Endothelial cell of umbilical vein (primary cell): ENCODE results near the gene DPP6. TPM values are rescaled to one million over a fixed set of nuclear protein-coding genes. Genes with fewer than 3 reads are reported as not detected.

ENCODE experiments used
- BruUV-seq: library from RNA; stranded (reverse); fragments of 400-500 nt; replicated peaks from 2 replicates; lab custom pipeline; 2021; lab: Mats Ljungman, UMichigan
- CTCF ChIA-PET: fragments of 300-600, 350-600 bp; sonication (Branson Sonifier 250); formaldehyde crosslinking; loops from one replicate; lab custom pipeline; 2021; ENCODE audit warnings: antibody characterized with exemption, inconsistent platforms; lab: Charles Lee
- POLR2A ChIA-PET: fragments of 300-600, 350-600 bp; sonication (Branson Sonifier 250); formaldehyde crosslinking; loops from one replicate; lab custom pipeline; 2021; ENCODE audit warnings: antibody characterized with exemption, inconsistent platforms; lab: Charles Lee
- DNase-seq: peaks from one replicate; pipeline ENCODE4 v3.0.0-alpha.2; 2011; ENCODE audit warnings: low read depth, low spot score
- FAIRE-seq: peaks from 2 replicates; lab custom pipeline; 2011; peaks lifted over from hg19 to GRCh38; lab: Jason Lieb, UNC
- H2AFZ ChIP-seq: 2 replicates; pipeline ENCODE4 v1.6.0; 2012; ENCODE audit warnings: low read depth, low read length, control low read depth, inconsistent platforms
- H3K27ac ChIP-seq: 2 replicates; pipeline ENCODE4 v1.5.1; 2011; ENCODE audit warnings: low read depth, mild to moderate bottlenecking, control low read depth, low read length, moderate library complexity; ENCODE audit not compliant: insufficient read depth
- H3K27me3 ChIP-seq, 2 experiments: 2 replicates each; pipeline versions ENCODE4 v1.6.0 to v1.6.1; 2011; ENCODE audit warnings: low read length in 2 of 2, mixed read lengths in 1 of 2; ENCODE audit not compliant: control insufficient read depth in 2 of 2, insufficient read depth in 2 of 2
- H3K36me3 ChIP-seq, 2 experiments: 2 replicates in 1 of 2; 3 replicates in 1 of 2; pipeline ENCODE4 v1.5.1; 2011; ENCODE audit warnings: low read length in 2 of 2, mild to moderate bottlenecking in 1 of 2, moderate library complexity in 1 of 2; ENCODE audit not compliant: control insufficient read depth in 2 of 2, insufficient read depth in 2 of 2; ENCODE audit errors: extremely low read depth in 1 of 2
- H3K4me1 ChIP-seq: 3 replicates; pipeline ENCODE4 v1.5.1; 2011; ENCODE audit warnings: mild to moderate bottlenecking, low read length; ENCODE audit not compliant: control insufficient read depth, insufficient read depth; ENCODE audit errors: extremely low read depth
- H3K4me2 ChIP-seq: 2 replicates; pipeline ENCODE4 v1.6.1; 2011; ENCODE audit warnings: low read length, control low read depth, mixed read lengths; ENCODE audit not compliant: insufficient read depth
- H3K4me3 ChIP-seq, 3 experiments: fragments of 200-600 bp in 1 of 3; sonication (generic), shearing (Covaris generic) in 1 of 3; replicated peaks in 1 of 3; 2 replicates each; pipeline ENCODE4 v1.5.1; 2011 to 2016; ENCODE audit warnings: control low read depth in 3 of 3, low read length in 3 of 3, mild to moderate bottlenecking in 2 of 3, inconsistent platforms in 1 of 3, low read depth in 1 of 3, moderate library complexity in 1 of 3; ENCODE audit not compliant: insufficient read depth in 1 of 3
- H3K79me2 ChIP-seq: 2 replicates; pipeline ENCODE4 v1.6.0; 2012; ENCODE audit warnings: low read length, inconsistent platforms; ENCODE audit not compliant: control insufficient read depth, insufficient read depth
- H3K9ac ChIP-seq: replicated peaks from 2 replicates; pipeline ENCODE3; 2011; ENCODE audit warnings: low read length, control low read depth; ENCODE audit not compliant: insufficient read depth; ENCODE audit errors: extremely low read depth
- H3K9me1 ChIP-seq: replicated peaks from 3 replicates; pipeline ENCODE4 v1.6.0; 2011; ENCODE audit warnings: mild to moderate bottlenecking, low read length; ENCODE audit not compliant: control insufficient read depth, insufficient read depth; ENCODE audit errors: extremely low read depth
- H3K9me3 ChIP-seq: replicated peaks from 2 replicates; pipeline ENCODE4 v1.5.1; 2012; ENCODE audit warnings: low read length, inconsistent platforms; ENCODE audit not compliant: control insufficient read depth, insufficient read depth
- H4K20me1 ChIP-seq: replicated peaks from 2 replicates; pipeline ENCODE3; 2011; ENCODE audit warnings: mild to moderate bottlenecking, low read length; ENCODE audit not compliant: control insufficient read depth, insufficient read depth; ENCODE audit errors: extremely low read depth
- EZH2 ChIP-seq: IDR thresholded peaks from 2 replicates; pipeline ENCODE4 v1.6.1; 2012; ENCODE audit warnings: borderline replicate concordance, low read depth, mild to moderate bottlenecking, moderate library complexity, low read length, inconsistent platforms; ENCODE audit not compliant: severe bottlenecking
- FOS ChIP-seq: IDR thresholded peaks from 2 replicates; pipeline ENCODE4 v1.6.1; 2011; ENCODE audit warnings: mild to moderate bottlenecking, low read length, moderate library complexity, borderline replicate concordance; ENCODE audit not compliant: insufficient read depth
- GATA2 ChIP-seq: IDR thresholded peaks from 2 replicates; pipeline ENCODE4 v1.7.0; 2011; ENCODE audit warnings: low read depth, mild to moderate bottlenecking, moderate library complexity, mixed read lengths, low read length; ENCODE audit not compliant: insufficient read length, insufficient read depth
- JUN ChIP-seq: IDR thresholded peaks from 2 replicates; pipeline ENCODE4 v1.6.1; 2011; ENCODE audit warnings: borderline replicate concordance, low read depth; ENCODE audit not compliant: insufficient read length, insufficient read depth
- MYC ChIP-seq: IDR thresholded peaks from one replicate; pipeline ENCODE4 v1.6.1; 2011; ENCODE audit warnings: mild to moderate bottlenecking, low read depth, low read length
- POLR2A ChIP-seq: IDR thresholded peaks from 2 replicates; pipeline ENCODE4 v1.6.1; 2012; ENCODE audit warnings: low read depth, mild to moderate bottlenecking, control low read depth, low read length
- POLR2AphosphoS5 ChIP-seq: IDR thresholded peaks from 2 replicates; pipeline ENCODE4 v1.6.1; 2012; ENCODE audit warnings: low read depth, mild to moderate bottlenecking, control low read depth, low read length, moderate library complexity; ENCODE audit not compliant: insufficient read depth
- dilution Hi-C: fragments of 300-500 bp; cut with MboI; formaldehyde crosslinking; loops from one replicate; pipeline ENCODE4 v1.15.0; 2019; ENCODE audit warnings: low sequenced_read_pairs; ENCODE audit not compliant: extremely low pct_ligation_motif_present
- intact Hi-C: fragments of 100-400 bp; cut with micrococcal nuclease; formaldehyde crosslinking; loops from one replicate; pipeline ENCODE4 v1.10.0; 2022
- polyA plus RNA-seq, 4 experiments: library from polyadenylated mRNA; depleted of rRNA in 3 of 4; stranded (reverse) in 3 of 4; unstranded in 1 of 4; fragments of >200 nt; gene quantifications; 2 replicates each; pipeline versions ENCODE4 v1.2.1 to v1.2.3, GENCODE V29; 2011 to 2012; ENCODE audit warnings: missing spikeins in 1 of 4
- total RNA-seq: library from RNA; stranded (reverse); gene quantifications from 2 replicates; pipeline ENCODE4 v1.2.3, GENCODE V29; 2021
- TF ChIP-seq, protein P1 (sequence below): IDR thresholded peaks from 2 replicates; pipeline ENCODE4 v1.6.1; 2011; ENCODE audit not compliant: insufficient read depth, insufficient read length
- TF ChIP-seq, protein P2 (sequence below), 2 donors: IDR thresholded peaks; 1 replicate in 1 of 2; 2 replicates in 1 of 2; pipeline ENCODE4 v1.5.1; 2011; ENCODE audit warnings: low read length in 2 of 2, mild to moderate bottlenecking in 2 of 2, moderate library complexity in 2 of 2, control low read depth in 1 of 2, inconsistent platforms in 1 of 2, low read depth in 1 of 2; ENCODE audit not compliant: insufficient read depth in 1 of 2; ENCODE audit errors: extremely low read depth in 1 of 2

Gene DPP6
- total and polyA plus RNA-seq, 2 donors (not counting 3 experiments of a cell fraction or from before 2014, with no cell fraction given): not detected

DNA sequence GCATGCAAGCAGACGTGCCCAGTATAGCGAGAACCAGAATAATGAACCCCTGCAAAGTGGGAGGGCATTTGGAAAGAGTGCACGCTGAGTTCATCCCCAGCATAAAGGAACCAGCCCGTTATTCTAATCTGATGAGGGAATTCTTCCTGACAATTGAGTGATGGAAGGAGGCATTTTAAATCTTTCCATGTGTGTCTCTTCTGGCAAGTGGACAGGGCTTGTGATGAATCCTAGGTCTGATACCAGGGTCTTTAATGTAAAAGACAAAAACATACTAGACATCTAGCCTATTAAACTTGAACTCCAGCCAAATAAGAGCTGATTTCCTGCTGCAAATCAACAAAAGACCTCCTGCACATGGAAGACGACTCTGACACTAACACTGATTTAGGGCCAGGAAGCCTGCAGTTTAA, 301.2 kb downstream of the DPP6 start:
- no peak overlapping the region for H3K4me3 ChIP-seq
- no peak overlapping the region for H3K4me2 ChIP-seq
- no peaks in the 10 kb centered on the region for H3K27me3 ChIP-seq
- no peak overlapping the region for H3K27ac ChIP-seq
- H3K9me3 ChIP-seq: peaks cover 2% of the 10 kb centered on the region
- no peaks in the 10 kb centered on the region for H3K4me1 ChIP-seq
- no peak overlapping the region for H3K9ac ChIP-seq
- intact Hi-C loops (no loop called here), dilution Hi-C loops (no loop called here)
- no peaks in the 10 kb centered on the region for H3K36me3 ChIP-seq
- BruUV-seq: no TSS peak
- no peaks in the 10 kb centered on the region for H3K9me1 ChIP-seq
- FAIRE-seq: no peak
- H4K20me1 ChIP-seq: no peaks in the 10 kb centered on the region
- H3K79me2 ChIP-seq: no peaks in the 10 kb centered on the region
- TF ChIP-seq POLR2AphosphoS5: no peak
- TF ChIP-seq, protein P1, sequence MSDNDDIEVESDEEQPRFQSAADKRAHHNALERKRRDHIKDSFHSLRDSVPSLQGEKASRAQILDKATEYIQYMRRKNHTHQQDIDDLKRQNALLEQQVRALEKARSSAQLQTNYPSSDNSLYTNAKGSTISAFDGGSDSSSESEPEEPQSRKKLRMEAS: no peak
- TF ChIP-seq, protein P2, sequence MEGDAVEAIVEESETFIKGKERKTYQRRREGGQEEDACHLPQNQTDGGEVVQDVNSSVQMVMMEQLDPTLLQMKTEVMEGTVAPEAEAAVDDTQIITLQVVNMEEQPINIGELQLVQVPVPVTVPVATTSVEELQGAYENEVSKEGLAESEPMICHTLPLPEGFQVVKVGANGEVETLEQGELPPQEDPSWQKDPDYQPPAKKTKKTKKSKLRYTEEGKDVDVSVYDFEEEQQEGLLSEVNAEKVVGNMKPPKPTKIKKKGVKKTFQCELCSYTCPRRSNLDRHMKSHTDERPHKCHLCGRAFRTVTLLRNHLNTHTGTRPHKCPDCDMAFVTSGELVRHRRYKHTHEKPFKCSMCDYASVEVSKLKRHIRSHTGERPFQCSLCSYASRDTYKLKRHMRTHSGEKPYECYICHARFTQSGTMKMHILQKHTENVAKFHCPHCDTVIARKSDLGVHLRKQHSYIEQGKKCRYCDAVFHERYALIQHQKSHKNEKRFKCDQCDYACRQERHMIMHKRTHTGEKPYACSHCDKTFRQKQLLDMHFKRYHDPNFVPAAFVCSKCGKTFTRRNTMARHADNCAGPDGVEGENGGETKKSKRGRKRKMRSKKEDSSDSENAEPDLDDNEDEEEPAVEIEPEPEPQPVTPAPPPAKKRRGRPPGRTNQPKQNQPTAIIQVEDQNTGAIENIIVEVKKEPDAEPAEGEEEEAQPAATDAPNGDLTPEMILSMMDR (IDR thresholded peaks at IDR 0.05; ENCODE audit: extremely low read depth in 1 of 2, insufficient read depth in 1 of 2, low read depth in 1 of 2, low read length in 2 of 2): no peak
- TF ChIP-seq GATA2: no peak
- no peak for TF ChIP-seq MYC
- no peak for TF ChIP-seq FOS
- no peak for TF ChIP-seq EZH2
- TF ChIP-seq POLR2A: no peak
- no peak for TF ChIP-seq JUN
- ChIA-PET POLR2A (no interaction called here), CTCF (no interaction called here)
- H2AFZ ChIP-seq: no peak overlapping the region
- no peak for DNase-seq
